ENCODE data around the gene BOK.

Gene BOK

DNA sequence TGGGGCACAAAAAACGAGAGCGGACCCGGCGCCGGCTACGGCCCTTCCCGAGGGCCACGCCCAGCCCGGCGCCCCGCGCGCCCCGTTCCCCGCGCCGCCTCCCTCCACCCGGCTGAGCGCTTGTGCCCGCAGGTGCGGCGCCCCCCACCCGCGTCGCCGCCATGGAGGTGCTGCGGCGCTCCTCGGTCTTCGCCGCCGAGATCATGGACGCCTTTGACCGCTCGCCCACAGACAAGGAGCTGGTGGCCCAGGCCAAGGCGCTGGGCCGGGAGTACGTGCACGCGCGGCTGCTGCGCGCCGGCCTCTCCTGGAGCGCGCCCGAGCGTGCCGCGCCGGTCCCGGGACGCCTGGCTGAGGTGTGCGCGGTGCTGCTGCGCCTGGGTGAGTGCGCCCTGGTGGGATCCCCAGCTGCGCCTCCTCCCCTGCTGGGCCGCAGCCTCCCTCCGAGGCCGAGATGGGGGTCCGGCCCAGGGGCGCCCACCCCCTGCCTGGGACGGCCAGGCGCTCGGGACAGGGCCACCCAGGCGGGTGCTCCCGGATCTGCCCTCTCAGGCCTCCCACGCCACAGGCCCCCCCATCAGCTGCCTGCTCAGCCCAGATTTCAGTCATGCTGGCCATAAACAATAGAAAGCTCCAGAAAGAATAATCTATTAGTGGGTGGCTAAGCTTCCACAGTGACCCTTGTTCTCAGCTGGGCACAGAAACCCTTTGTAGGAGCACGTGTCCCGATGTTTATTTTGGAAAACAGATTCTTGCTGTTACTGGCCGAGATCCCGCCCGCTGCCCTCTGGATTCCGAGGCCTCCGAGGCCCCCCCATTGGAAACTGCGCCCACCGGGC is 997 bp downstream of the BOK start:
- H3K4me1 Mint-ChIP-seq: peaks cover 13% of the 10 kb centered on the region
- H3K27me3 Mint-ChIP-seq (ENCODE audit: low read depth, poor library complexity): peaks cover 46% of the 10 kb centered on the region
- no peak for TF ChIP-seq CTCF (IDR thresholded peaks at IDR 0.05)
- H3K4me3 Mint-ChIP-seq: peak overlapping the region; percentile 78
- peaks cover 5% of the 10 kb centered on the region for H3K36me3 Mint-ChIP-seq (ENCODE audit: low read depth)
- H3K9me3 Mint-ChIP-seq: peaks cover 25% of the 10 kb centered on the region
- no peak overlapping the region for H3K27ac Mint-ChIP-seq
- peak; percentile 57 for DNase-seq

DNA sequence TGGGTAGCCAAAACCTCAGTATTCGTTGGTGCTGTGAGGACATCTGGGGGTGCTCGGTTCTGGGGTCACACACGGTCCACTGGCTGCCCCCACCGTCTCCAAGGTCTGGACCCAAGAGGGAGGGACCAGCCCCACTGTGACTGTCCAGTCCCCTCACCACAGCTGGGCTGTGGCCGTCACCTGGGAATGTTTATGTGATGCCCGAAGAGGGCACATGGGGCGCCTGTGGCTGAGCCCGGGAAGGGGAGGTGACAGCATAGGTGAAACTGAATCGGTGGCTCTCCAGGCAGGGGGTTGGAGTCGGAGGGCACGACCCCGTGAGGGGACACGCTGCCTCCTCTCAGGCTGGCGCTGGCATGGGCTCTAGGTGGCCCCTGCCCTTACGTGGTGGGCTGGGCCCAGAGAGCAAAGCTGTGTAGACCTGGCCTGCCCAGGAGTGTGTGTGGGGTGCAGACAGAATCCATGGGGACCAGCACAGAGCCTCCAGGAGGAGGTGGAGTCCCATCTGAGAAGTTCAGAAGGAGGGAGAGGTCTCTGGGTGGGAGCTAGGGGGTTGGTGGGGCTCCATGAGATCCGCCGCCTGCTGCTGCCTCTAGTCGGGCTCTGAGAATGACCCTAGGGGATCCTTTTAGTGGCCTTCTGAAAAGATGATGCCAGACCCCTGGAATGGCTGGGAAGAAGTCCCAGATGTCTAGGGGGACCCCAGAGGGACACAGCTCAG is 1.8 kb downstream of the BOK start:
- H3K4me3 Mint-ChIP-seq: peak overlapping the region; percentile 78
- H3K27ac Mint-ChIP-seq: no peak overlapping the region
- H3K4me1 Mint-ChIP-seq: peaks cover 15% of the 10 kb centered on the region
- no peak for TF ChIP-seq CTCF (IDR thresholded peaks at IDR 0.05)
- H3K27me3 Mint-ChIP-seq (ENCODE audit: low read depth, poor library complexity): peaks cover 43% of the 10 kb centered on the region
- no peak for DNase-seq
- peaks cover 5% of the 10 kb centered on the region for H3K36me3 Mint-ChIP-seq (ENCODE audit: low read depth)
- peaks cover 25% of the 10 kb centered on the region for H3K9me3 Mint-ChIP-seq

- Mint-ChIP-seq H3K4me3 (no peak overlapping the region), H3K4me1 (peaks cover 19% of the 10 kb centered on the region), H3K27me3 (ENCODE audit: low read depth, poor library complexity) (peaks cover 37% of the 10 kb centered on the region), H3K27ac (no peak overlapping the region), H3K36me3 (ENCODE audit: low read depth) (peaks cover 5% of the 10 kb centered on the region), H3K9me3 (peaks cover 21% of the 10 kb centered on the region)
- no peak for TF ChIP-seq CTCF (IDR thresholded peaks at IDR 0.05)
- no peak for DNase-seq
Observed at GRCh38 chr2:241560883-241561474, 2.4 kb downstream of the BOK start.

GRCh38 chr2:241561832-241562231 is 3.3 kb downstream of the BOK start:
- Mint-ChIP-seq H3K27ac (no peak overlapping the region), H3K4me3 (no peak overlapping the region)
- TF ChIP-seq CTCF (IDR thresholded peaks at IDR 0.05): no peak

GRCh38 chr2:241562269-241562891 is 3.8 kb downstream of the BOK start:
- DNase-seq: no peak
- Mint-ChIP-seq H3K27ac (no peak overlapping the region), H3K4me1 (peaks cover 19% of the 10 kb centered on the region), H3K9me3 (peaks cover 9% of the 10 kb centered on the region), H3K27me3 (ENCODE audit: low read depth, poor library complexity) (peaks cover 23% of the 10 kb centered on the region), H3K4me3 (no peak overlapping the region), H3K36me3 (ENCODE audit: low read depth) (no peaks in the 10 kb centered on the region)
- no peak for TF ChIP-seq CTCF (IDR thresholded peaks at IDR 0.05)

More at GRCh38 chr2:241561832-241562231, 3.3 kb downstream of the BOK start:
- Mint-ChIP-seq H3K36me3 (ENCODE audit: low read depth) (peaks cover 3% of the 10 kb centered on the region), H3K9me3 (peaks cover 14% of the 10 kb centered on the region), H3K4me1 (peaks cover 19% of the 10 kb centered on the region), H3K27me3 (ENCODE audit: low read depth, poor library complexity) (peaks cover 28% of the 10 kb centered on the region)
- no peak for DNase-seq
